ENCODE data around the gene ACOT12. TPM values are rescaled to one million over a fixed set of nuclear protein-coding genes. Genes with fewer than 3 reads are reported as not detected.

The ACOT12 gene
- polyA plus RNA-seq, 1 donor (not counting 4 experiments of a cell fraction or from before 2014, with no cell fraction given), result not detected

GRCh38 chr5:81336556-81336955 lies 57.4 kb downstream of the ACOT12 start:
- no peaks in the 10 kb centered on the region for H3K36me3 ChIP-seq (ENCODE audit: control insufficient read depth in 2 of 2, extremely low read depth in 1 of 2, insufficient read depth in 2 of 2, low read length in 2 of 2)
- no peaks in the 10 kb centered on the region for H4K20me1 ChIP-seq (ENCODE audit: control insufficient read depth, extremely low read depth, insufficient read depth, low read length)
- no peaks in the 10 kb centered on the region for H3K79me2 ChIP-seq (ENCODE audit: control insufficient read depth, insufficient read depth, low read length)
- no peak for FAIRE-seq
- H3K27ac ChIP-seq (ENCODE audit: control insufficient read depth, insufficient read depth, low read length), result no peak overlapping the region
- H3K9ac ChIP-seq (ENCODE audit: control insufficient read depth, extremely low read depth, insufficient read depth, low read length), result no peak overlapping the region
- H3K9me1 ChIP-seq (ENCODE audit: control insufficient read depth, extremely low read depth, insufficient read depth, low read length), result no peaks in the 10 kb centered on the region
- TF ChIP-seq CTCF (optimal IDR thresholded peaks at IDR 0.05 in 1 of 3, IDR thresholded peaks at IDR 0.05 in 1 of 3, conservative IDR thresholded peaks at IDR 0.05 in 1 of 3; ENCODE audit: extremely low read depth in 1 of 3, insufficient read depth in 2 of 3, low read length in 3 of 3) (no peak), EZH2 (IDR thresholded peaks at IDR 0.05; ENCODE audit: low read length) (no peak)
- H3K9me3 ChIP-seq (ENCODE audit: control insufficient read depth, low read depth, low read length), result no peaks in the 10 kb centered on the region
- H3K4me1 ChIP-seq (ENCODE audit: control insufficient read depth, extremely low read depth, insufficient read depth, low read length), result no peaks in the 10 kb centered on the region
- no peaks in the 10 kb centered on the region for H3K27me3 ChIP-seq (ENCODE audit: control insufficient read depth, extremely low read depth, insufficient read depth, low read length)
- dilution Hi-C loops (cut with MboI; ENCODE audit: extremely low pct_ligation_motif_present, low sequenced_read_pairs), result no loop called here
- no peak overlapping the region for H2AFZ ChIP-seq (ENCODE audit: control insufficient read depth, low read length)
- H3K4me3 ChIP-seq (ENCODE audit: control insufficient read depth in 2 of 3, extremely low read depth in 1 of 3, insufficient read depth in 2 of 3, low read depth in 1 of 3, low read length in 3 of 3), result no peak overlapping the region
- no peak overlapping the region for H3K4me2 ChIP-seq (ENCODE audit: control insufficient read depth, extremely low read depth, insufficient read depth, low read depth, low read length)
- no peak for DNase-seq (ENCODE audit: low read depth, low spot score)

GRCh38 chr5:81335946-81336345 lies 58.0 kb downstream of the ACOT12 start:
- Histone ChIP-seq H3K36me3 (ENCODE audit: control insufficient read depth in 2 of 2, extremely low read depth in 1 of 2, insufficient read depth in 2 of 2, low read length in 2 of 2) (no peaks in the 10 kb centered on the region), H3K4me3 (ENCODE audit: control insufficient read depth in 2 of 3, extremely low read depth in 1 of 3, insufficient read depth in 2 of 3, low read depth in 1 of 3, low read length in 3 of 3) (no peak overlapping the region), H3K9me1 (ENCODE audit: control insufficient read depth, extremely low read depth, insufficient read depth, low read length) (no peaks in the 10 kb centered on the region), H3K9ac (ENCODE audit: control insufficient read depth, extremely low read depth, insufficient read depth, low read length) (no peak overlapping the region), H3K27ac (ENCODE audit: control insufficient read depth, insufficient read depth, low read length) (no peak overlapping the region), H3K27me3 (ENCODE audit: control insufficient read depth, extremely low read depth, insufficient read depth, low read length) (no peaks in the 10 kb centered on the region), H3K9me3 (ENCODE audit: control insufficient read depth, low read depth, low read length) (no peaks in the 10 kb centered on the region), H2AFZ (ENCODE audit: control insufficient read depth, low read length) (no peak overlapping the region), H3K79me2 (ENCODE audit: control insufficient read depth, insufficient read depth, low read length) (no peaks in the 10 kb centered on the region), H3K4me2 (ENCODE audit: control insufficient read depth, extremely low read depth, insufficient read depth, low read depth, low read length) (no peak overlapping the region), H4K20me1 (ENCODE audit: control insufficient read depth, extremely low read depth, insufficient read depth, low read length) (no peaks in the 10 kb centered on the region), H3K4me1 (ENCODE audit: control insufficient read depth, extremely low read depth, insufficient read depth, low read length) (no peaks in the 10 kb centered on the region)
- dilution Hi-C loops (cut with MboI; ENCODE audit: extremely low pct_ligation_motif_present, low sequenced_read_pairs), result no loop called here
- no peak for TF ChIP-seq EZH2 (IDR thresholded peaks at IDR 0.05; ENCODE audit: low read length)
- TF ChIP-seq CTCF (optimal IDR thresholded peaks at IDR 0.05 in 1 of 3, IDR thresholded peaks at IDR 0.05 in 1 of 3, conservative IDR thresholded peaks at IDR 0.05 in 1 of 3; ENCODE audit: extremely low read depth in 1 of 3, insufficient read depth in 2 of 3, low read length in 3 of 3), result no peak
- DNase-seq (ENCODE audit: low read depth, low spot score), result no peak
- no peak for FAIRE-seq

All from keratinocyte (primary cell).